ENCODE results near the gene CYP20A1. TPM values are rescaled to one million over a fixed set of nuclear protein-coding genes. Genes with fewer than 3 reads are reported as not detected.
"Not testable (repeated sequence)": the region's sequence is repeated elsewhere in the genome, so short reads cannot be mapped to it uniquely, and the experiment has no call there.

The CYP20A1 gene
- total RNA-seq, 4 donors from 2014 or later: 20.8 to 25.9 (median 24.9) TPM

- Histone ChIP-seq H3K4me1 (peaks cover 8% of the 10 kb centered on the region), H3K27me3 (no peaks in the 10 kb centered on the region), H3K9me3 (no peaks in the 10 kb centered on the region), H3K36me3 (no peaks in the 10 kb centered on the region), H3K4me3 (no peak overlapping the region), H3K27ac (no peak overlapping the region)
- WGBS: 86% methylated on average over 4 of the region's 4 CpGs
- DNase-seq (ENCODE audit: low spot score in 2 of 2): no peak
- TF ChIP-seq POLR2A (IDR thresholded peaks at IDR 0.05) (no peak), EP300 (IDR thresholded peaks at IDR 0.05) (no peak), CTCF (IDR thresholded peaks at IDR 0.05) (no peak), POLR2AphosphoS5 (IDR thresholded peaks at IDR 0.05) (no peak)
Observed at GRCh38 chr2:203338322-203338721, 99.5 kb downstream of the CYP20A1 start.

- no peaks in the 10 kb centered on the region for H3K9me3 ChIP-seq
- no peaks in the 10 kb centered on the region for H3K36me3 ChIP-seq
- no peak overlapping the region for H3K4me3 ChIP-seq
- peaks cover 8% of the 10 kb centered on the region for H3K4me1 ChIP-seq
- no peak for DNase-seq (ENCODE audit: low spot score in 2 of 2)
- TF ChIP-seq EP300 (IDR thresholded peaks at IDR 0.05): no peak
- TF ChIP-seq POLR2AphosphoS5 (IDR thresholded peaks at IDR 0.05): no peak
- no peak for TF ChIP-seq CTCF (IDR thresholded peaks at IDR 0.05)
- TF ChIP-seq POLR2A (IDR thresholded peaks at IDR 0.05): no peak
- no peak overlapping the region for H3K27ac ChIP-seq
- no peaks in the 10 kb centered on the region for H3K27me3 ChIP-seq
- 81% methylated on average over 6 of the region's 6 CpGs for WGBS
Observed at GRCh38 chr2:203340791-203341487, 102.1 kb downstream of the CYP20A1 start.

- H3K4me1 ChIP-seq: peaks cover 8% of the 10 kb centered on the region
- DNase-seq (ENCODE audit: low spot score in 2 of 2): no peak
- WGBS: 77% methylated on average over 2 of the region's 2 CpGs
- H3K4me3 ChIP-seq: no peak overlapping the region
- no peaks in the 10 kb centered on the region for H3K27me3 ChIP-seq
- no peaks in the 10 kb centered on the region for H3K36me3 ChIP-seq
- TF ChIP-seq POLR2A (IDR thresholded peaks at IDR 0.05) (no peak), EP300 (IDR thresholded peaks at IDR 0.05) (no peak), POLR2AphosphoS5 (IDR thresholded peaks at IDR 0.05) (no peak), CTCF (IDR thresholded peaks at IDR 0.05) (no peak)
- H3K9me3 ChIP-seq: no peaks in the 10 kb centered on the region
- no peak overlapping the region for H3K27ac ChIP-seq
Observed at GRCh38 chr2:203341741-203342310, 103.0 kb downstream of the CYP20A1 start.

- not testable (repeated sequence) for DNase-seq (ENCODE audit: low spot score in 2 of 2); H3K4me3 ChIP-seq; H3K36me3 ChIP-seq; H3K4me1 ChIP-seq; H3K27ac ChIP-seq; H3K9me3 ChIP-seq; H3K27me3 ChIP-seq
- WGBS: 96% methylated on average over 4 of the region's 4 CpGs
Observed at GRCh38 chr2:203342374-203342773, 103.6 kb downstream of the CYP20A1 start.

- Histone ChIP-seq H3K36me3 (no peaks in the 10 kb centered on the region), H3K4me3 (no peak overlapping the region), H3K27me3 (no peaks in the 10 kb centered on the region), H3K27ac (no peak overlapping the region), H3K4me1 (peaks cover 8% of the 10 kb centered on the region), H3K9me3 (no peaks in the 10 kb centered on the region)
- no peak for DNase-seq (ENCODE audit: low spot score in 2 of 2)
- 96% methylated on average over 12 of the region's 12 CpGs for WGBS
- TF ChIP-seq POLR2A (IDR thresholded peaks at IDR 0.05) (no peak), POLR2AphosphoS5 (IDR thresholded peaks at IDR 0.05) (no peak), EP300 (IDR thresholded peaks at IDR 0.05) (no peak), CTCF (IDR thresholded peaks at IDR 0.05) (no peak)
Observed at GRCh38 chr2:203344667-203345066, 105.8 kb downstream of the CYP20A1 start.
